Measurements from ENCODE around the gene SPRN. TPM values are rescaled to one million over a fixed set of nuclear protein-coding genes. Genes with fewer than 3 reads are reported as not detected.

Gene SPRN
- 0.77 and 2.1 TPM in 2 replicates for total RNA-seq

GRCh38 chr10:133424601-133425000 is at the start of gene SPRN:
TSS of gene SPRN (minus strand) at chr10:133424625. CDS start at chr10:133423681, 944 bp downstream.

GRCh38 chr10:133453516-133454203 is 29.2 kb upstream of the SPRN start, which contains the start of gene SCART1:
TSS of gene SCART1 (plus strand) at chr10:133453945. CDS start at chr10:133453998, 53 bp downstream.

GRCh38 chr10:133394064-133394663 is 30.3 kb downstream of the SPRN start, which contains the start of gene MTG1:
TSS of gene MTG1 (plus strand) at chr10:133394157. CDS start at chr10:133394221, 64 bp downstream.

GRCh38 chr10:133379152-133379800 is 45.1 kb downstream of the SPRN start, which contains the start of gene PAOX:
TSS of gene PAOX (plus strand) at chr10:133379262. CDS start at chr10:133379317, 55 bp downstream.

GRCh38 chr10:133373174-133374090 is 51.0 kb downstream of the SPRN start, which contains the start of gene ECHS1:
TSS of gene ECHS1 (minus strand) at chr10:133373354. CDS start at chr10:133373333, 21 bp downstream.

Other genes with a start within 250 kb of the SPRN start
- not detected in 2 replicates for gene UTF1, start 194.4 kb downstream of the SPRN start, total RNA-seq
- not detected in 2 replicates for gene VENTX, start 186.8 kb downstream of the SPRN start, total RNA-seq
- gene ADAM8, start 147.8 kb downstream of the SPRN start, total RNA-seq, result 0.09 and 0.70 TPM in 2 replicates
- gene TUBGCP2, start 115.8 kb downstream of the SPRN start, total RNA-seq, result 33.9 and 37.6 TPM in 2 replicates
- gene ZNF511, start 115.7 kb downstream of the SPRN start, total RNA-seq, result 16.9 and 32.8 TPM in 2 replicates
- gene CALY, start 87.7 kb downstream of the SPRN start, total RNA-seq, result not detected in 2 replicates
- not detected in 2 replicates for gene PRAP1, start 77.3 kb downstream of the SPRN start, total RNA-seq
- gene FUOM, start 66.6 kb downstream of the SPRN start, total RNA-seq, result 12.6 and 25.7 TPM in 2 replicates
- gene ECHS1, start 51.3 kb downstream of the SPRN start, total RNA-seq, result 74.5 and 102 TPM in 2 replicates
- gene PAOX, start 45.4 kb downstream of the SPRN start, total RNA-seq, result 4.8 and 5.4 TPM in 2 replicates
- 15.1 and 33.7 TPM in 2 replicates for gene MTG1, start 30.5 kb downstream of the SPRN start, total RNA-seq
- gene SCART1, start 29.3 kb upstream of the SPRN start, total RNA-seq, result 0.93 and 2.1 TPM in 2 replicates
- gene CYP2E1, start 102.7 kb upstream of the SPRN start, total RNA-seq, result under 0.01 TPM in 1 of 2 replicates, not detected in the other
- 1.5 TPM in 1 of 2 replicates, not detected in the other for gene SYCE1, start 141.0 kb upstream of the SPRN start, total RNA-seq
- not detected in 2 replicates for gene FRG2B, start 202.2 kb upstream of the SPRN start, total RNA-seq